NCI-H345 treated with DMSO at 0.1 percent for 48 hours (cell line): ENCODE measurements around the gene MAST4.

Source experiments
- DNase-seq: peaks from one replicate; lab custom pipeline; 2025; ENCODE audit not compliant: unreplicated experiment; lab: John Stamatoyannopoulos, UW

The MAST4 gene

DNA sequence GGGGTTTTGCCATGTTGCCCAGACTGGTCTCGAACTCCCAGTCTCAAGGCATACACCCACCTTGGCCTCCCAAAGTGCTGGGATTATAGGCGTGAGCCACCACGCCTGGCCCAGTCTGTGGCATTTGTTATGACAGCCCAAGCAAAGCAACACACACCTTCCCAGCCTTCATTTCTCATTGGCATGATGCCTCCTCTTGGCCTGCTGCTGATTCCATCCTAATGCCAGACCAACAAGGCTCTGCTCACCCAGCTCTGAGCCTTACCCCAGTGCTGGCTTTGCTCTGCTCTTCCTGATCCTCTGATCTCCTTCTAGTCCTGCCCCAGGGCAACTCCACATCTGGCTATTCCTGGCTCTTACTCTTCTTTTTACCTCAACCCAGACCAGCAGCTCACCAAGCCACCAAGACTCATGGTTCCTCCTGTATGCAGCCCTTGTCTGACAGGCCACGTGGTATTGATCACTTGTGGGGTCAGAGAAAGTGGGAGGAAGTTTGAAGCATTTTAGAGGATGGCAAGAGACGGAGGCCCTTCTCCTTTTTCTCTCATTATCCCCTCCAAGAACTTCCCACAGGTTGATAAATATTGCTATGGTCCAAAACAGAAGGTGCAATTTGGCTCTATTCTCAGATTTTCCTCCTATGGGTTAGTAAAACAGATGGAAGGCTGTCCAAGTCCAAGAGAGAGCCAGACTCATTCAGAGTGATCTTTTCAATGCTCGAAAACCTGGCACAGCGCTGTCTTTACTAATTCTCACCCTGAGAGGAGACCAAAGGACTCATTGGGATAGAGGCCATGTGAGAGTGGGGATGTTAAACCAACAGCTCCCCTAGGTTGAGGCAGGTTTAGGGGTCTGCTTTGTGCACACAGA, 599.4 kb downstream of the MAST4 start:
- DNase-seq = no peak

DNA sequence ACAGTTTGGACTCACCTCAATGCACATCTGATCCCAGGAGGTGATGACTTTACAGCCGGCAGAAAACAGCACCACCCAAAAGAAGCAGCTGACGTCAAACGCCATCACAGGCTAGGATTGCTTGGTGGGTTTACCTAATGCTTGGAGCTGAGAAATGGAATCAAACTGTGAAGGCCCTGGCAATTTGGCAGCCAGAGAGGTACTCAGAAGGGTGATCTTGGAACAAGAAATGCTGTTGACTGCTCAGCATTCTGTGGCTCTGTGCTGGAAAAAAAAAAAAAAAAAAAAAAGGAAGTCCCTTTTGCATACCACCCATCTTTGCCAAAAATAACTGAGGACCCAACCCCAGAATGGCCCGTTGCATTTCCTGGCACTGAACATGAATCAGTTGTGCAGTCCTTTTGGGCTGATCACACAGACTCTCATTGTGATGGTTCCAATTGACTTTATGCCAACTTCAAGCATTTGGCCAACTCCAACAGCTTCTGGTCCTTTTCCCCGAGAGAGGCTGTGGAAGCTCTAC, 600.4 kb downstream of the MAST4 start, which contains the start of gene CD180:
TSS of gene CD180 (minus strand) at position 263 of the 523 bp plus-strand sequence. CDS start at position 105, 158 bp downstream.
- no peak for DNase-seq

GRCh38 chr5:67197536-67197935, 601.3 kb downstream of the MAST4 start:
- DNase-seq = no peak

- DNase-seq = no peak
Observed at GRCh38 chr5:67198917-67199316, 602.7 kb downstream of the MAST4 start.

DNA sequence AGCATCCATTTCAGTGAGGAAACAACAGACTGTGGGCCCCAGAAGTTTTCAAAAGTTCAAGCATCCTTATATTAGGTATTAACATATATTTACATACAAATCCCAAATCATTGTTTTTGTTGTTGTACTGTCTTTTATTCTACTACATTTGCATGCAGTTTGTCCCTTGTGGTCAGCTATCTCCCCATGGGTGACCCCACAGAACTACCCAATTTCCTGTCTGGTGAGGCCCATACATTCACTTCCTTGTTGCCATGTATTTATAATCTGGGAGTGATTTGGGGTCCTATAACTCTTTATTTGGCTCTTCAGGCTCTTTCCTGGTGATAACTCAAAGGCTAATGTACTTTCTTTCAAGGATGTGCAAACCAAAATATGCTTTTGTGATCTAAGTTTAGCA, 603.7 kb downstream of the MAST4 start:
- no peak for DNase-seq

GRCh38 chr5:67200809-67201562, 604.8 kb downstream of the MAST4 start:
- DNase-seq = no peak

GRCh38 chr5:67201897-67202549, 605.8 kb downstream of the MAST4 start:
- DNase-seq = no peak

DNA sequence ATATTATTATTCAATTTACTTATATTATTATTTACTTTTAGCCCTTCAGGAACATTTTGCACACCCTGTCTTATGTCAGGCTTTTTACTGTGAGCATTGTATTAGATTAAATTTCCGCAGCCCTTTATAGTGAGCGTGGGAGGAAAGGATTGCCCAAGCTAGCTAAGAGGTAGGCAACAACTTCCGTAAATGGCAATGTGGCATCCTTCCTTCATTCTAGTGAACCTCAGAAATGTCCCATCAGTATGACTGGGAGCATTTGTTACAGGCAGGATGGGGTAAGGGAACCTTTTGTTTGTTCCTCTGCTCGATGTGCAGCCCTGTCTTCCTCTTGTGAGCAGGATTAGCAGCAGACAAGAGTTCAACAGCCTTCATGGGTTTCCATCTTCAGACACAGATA, 606.6 kb downstream of the MAST4 start:
- no peak for DNase-seq

DNA sequence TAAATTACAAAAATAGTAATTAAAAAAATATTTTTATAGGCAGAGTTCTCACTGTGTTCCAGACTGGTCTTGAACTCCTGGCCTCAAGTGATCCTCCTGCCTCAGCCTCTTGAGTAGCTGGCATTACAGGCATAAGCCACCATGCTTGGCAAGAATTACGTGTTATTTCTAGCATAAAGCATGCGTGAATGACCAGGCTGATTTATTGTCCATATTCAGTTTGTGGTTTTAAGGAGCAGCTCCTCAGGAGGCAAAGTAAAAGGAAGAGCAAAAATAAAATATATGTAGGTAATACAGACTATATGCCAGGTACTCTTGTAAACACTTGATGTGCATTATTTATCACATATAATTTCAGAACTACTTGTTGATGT, 607.5 kb downstream of the MAST4 start:
- DNase-seq = no peak

GRCh38 chr5:67204821-67205220, 608.6 kb downstream of the MAST4 start:
- DNase-seq = no peak

- DNase-seq = no peak
Observed at GRCh38 chr5:67205981-67206380, 609.8 kb downstream of the MAST4 start.

DNA sequence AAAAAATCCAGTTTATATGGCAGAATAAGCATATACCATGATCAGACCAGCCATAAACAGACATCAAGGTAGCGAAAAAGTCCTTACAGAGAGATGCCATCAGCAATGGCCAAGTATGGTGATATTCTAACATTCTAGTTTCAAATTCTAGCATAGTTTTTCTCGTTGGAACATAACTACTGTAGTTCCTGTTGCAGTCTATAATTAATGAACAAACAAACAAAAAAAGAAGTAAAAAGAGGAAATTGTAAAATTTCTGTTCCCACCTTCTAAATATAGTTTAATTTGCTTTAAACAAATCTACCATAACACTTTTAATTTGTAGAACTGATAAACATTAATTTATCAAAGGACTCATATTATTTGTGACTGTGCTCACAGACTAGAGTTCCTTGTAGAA, 610.3 kb downstream of the MAST4 start:
- no peak for DNase-seq

GRCh38 chr5:67206929-67207328, 610.7 kb downstream of the MAST4 start:
- DNase-seq = no peak

GRCh38 chr5:67208403-67208802, 612.2 kb downstream of the MAST4 start:
- no peak for DNase-seq

- DNase-seq = peak; percentile 49
Observed at GRCh38 chr5:67209141-67209771, 613.1 kb downstream of the MAST4 start.

GRCh38 chr5:67211926-67212325, 615.7 kb downstream of the MAST4 start:
- no peak for DNase-seq

DNA sequence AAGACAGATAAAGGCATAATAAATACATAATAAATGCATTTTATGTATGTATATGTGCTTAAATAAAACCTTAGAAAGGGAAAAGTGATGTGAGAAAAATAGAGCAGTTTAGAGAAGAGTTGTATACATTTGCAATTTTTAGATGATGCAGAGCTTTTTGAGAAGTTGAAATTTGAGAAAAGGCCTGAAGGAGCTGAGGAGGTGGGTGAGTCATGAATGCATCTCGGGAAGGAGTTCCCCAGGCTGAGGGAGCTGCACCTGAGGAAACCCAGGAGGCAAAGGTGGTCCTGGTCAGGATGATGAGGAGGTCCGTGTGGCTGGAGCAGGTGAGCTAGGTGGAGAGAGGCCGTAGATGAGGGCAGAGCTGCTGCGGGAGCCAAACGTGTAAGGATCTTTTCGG, 617.8 kb downstream of the MAST4 start:
- no peak for DNase-seq

- no peak for DNase-seq
Observed at GRCh38 chr5:67214707-67215447, 618.7 kb downstream of the MAST4 start.

GRCh38 chr5:67215519-67216471, 619.6 kb downstream of the MAST4 start:
- DNase-seq = no peak
